ENCODE data around the gene XIRP1. TPM values are rescaled to one million over a fixed set of nuclear protein-coding genes. Genes with fewer than 3 reads are reported as not detected.

The XIRP1 gene
- total and polyA plus RNA-seq, 5 donors from 2014 or later: not detected

GRCh38 chr3:39144095-39144747 lies 48.2 kb downstream of the XIRP1 start:
- peaks cover 11 to 63% (median 45%) of the 10 kb centered on the region in 4 donors for H3K4me1 Mint-ChIP-seq
- no peaks in the 10 kb centered on the region for H3K27me3 ChIP-seq (ENCODE audit: control insufficient read depth, insufficient read depth, low read length)
- peaks cover 40% of the 10 kb centered on the region for H3K4me1 ChIP-seq (ENCODE audit: control insufficient read depth, insufficient read depth, low read length, poor library complexity, severe bottlenecking)
- peaks cover 38% of the 10 kb centered on the region for H3K36me3 Mint-ChIP-seq
- H3K27ac Mint-ChIP-seq: peak overlapping the region; percentile 65 to 80 (median 72)
- DNase-seq (no peak), ATAC-seq (ENCODE audit: low read depth in 2 of 2) (no peak)
- peak overlapping the region in 1 of 4 donors; percentile 41 for H3K4me3 Mint-ChIP-seq
- peaks cover 53% of the 10 kb centered on the region for H3K36me3 ChIP-seq (ENCODE audit: control insufficient read depth, insufficient read depth, low read length)
- peaks cover 7% of the 10 kb centered on the region for H3K27me3 Mint-ChIP-seq
- no peaks in the 10 kb centered on the region for H3K9me3 Mint-ChIP-seq
- no peak overlapping the region for H3K27ac ChIP-seq (ENCODE audit: insufficient read depth, low read length, poor library complexity, severe bottlenecking)
- no peak overlapping the region for H3K4me3 ChIP-seq (ENCODE audit: low read depth, low read length)
- no peaks in the 10 kb centered on the region for H3K9me3 ChIP-seq (ENCODE audit: control insufficient read depth in 2 of 2, low read length in 2 of 2)

GRCh38 chr3:39143051-39143885 lies 49.1 kb downstream of the XIRP1 start:
- peaks cover 53% of the 10 kb centered on the region for H3K36me3 ChIP-seq (ENCODE audit: control insufficient read depth, insufficient read depth, low read length)

GRCh38 chr3:39142067-39142466 lies 50.3 kb downstream of the XIRP1 start:
- H3K4me3 Mint-ChIP-seq: peak overlapping the region in 1 of 4 donors; percentile 41
- Histone ChIP-seq H3K4me3 (ENCODE audit: low read depth, low read length) (no peak overlapping the region), H3K36me3 (ENCODE audit: control insufficient read depth, insufficient read depth, low read length) (peaks cover 53% of the 10 kb centered on the region), H3K27me3 (ENCODE audit: control insufficient read depth, insufficient read depth, low read length) (no peaks in the 10 kb centered on the region), H3K4me1 (ENCODE audit: control insufficient read depth, insufficient read depth, low read length, poor library complexity, severe bottlenecking) (peaks cover 18% of the 10 kb centered on the region), H3K27ac (ENCODE audit: insufficient read depth, low read length, poor library complexity, severe bottlenecking) (no peak overlapping the region), H3K9me3 (ENCODE audit: control insufficient read depth in 2 of 2, low read length in 2 of 2) (no peaks in the 10 kb centered on the region)
- H3K9me3 Mint-ChIP-seq: no peaks in the 10 kb centered on the region
- peaks cover 6 to 41% (median 26%) of the 10 kb centered on the region in 4 donors for H3K4me1 Mint-ChIP-seq
- peaks cover 38% of the 10 kb centered on the region for H3K36me3 Mint-ChIP-seq
- ATAC-seq (ENCODE audit: low read depth in 2 of 2): no peak
- peaks cover 7% of the 10 kb centered on the region for H3K27me3 Mint-ChIP-seq
- peak overlapping the region in 1 of 3 donors; percentile 71 for H3K27ac Mint-ChIP-seq
- DNase-seq: no peak

More at GRCh38 chr3:39143051-39143885, 49.1 kb downstream of the XIRP1 start:
- H3K27ac ChIP-seq (ENCODE audit: insufficient read depth, low read length, poor library complexity, severe bottlenecking): no peak overlapping the region
- DNase-seq: no peak
- no peak for ATAC-seq (ENCODE audit: low read depth in 2 of 2)
- Mint-ChIP-seq H3K4me3 (peak overlapping the region in 1 of 4 donors; percentile 41), H3K27me3 (peaks cover 7% of the 10 kb centered on the region), H3K4me1 (peaks cover 6 to 53% (median 36%) of the 10 kb centered on the region in 4 donors), H3K9me3 (no peaks in the 10 kb centered on the region), H3K36me3 (peaks cover 38% of the 10 kb centered on the region), H3K27ac (peak overlapping the region in 2 of 3 donors; percentile 15 to 60)
- H3K9me3 ChIP-seq (ENCODE audit: control insufficient read depth in 2 of 2, low read length in 2 of 2): no peaks in the 10 kb centered on the region
- H3K4me3 ChIP-seq (ENCODE audit: low read depth, low read length): no peak overlapping the region
- peaks cover 30% of the 10 kb centered on the region for H3K4me1 ChIP-seq (ENCODE audit: control insufficient read depth, insufficient read depth, low read length, poor library complexity, severe bottlenecking)
- H3K27me3 ChIP-seq (ENCODE audit: control insufficient read depth, insufficient read depth, low read length): no peaks in the 10 kb centered on the region

GRCh38 chr3:39141171-39141995 lies 51.0 kb downstream of the XIRP1 start:
- H3K27me3 ChIP-seq (ENCODE audit: control insufficient read depth, insufficient read depth, low read length): no peaks in the 10 kb centered on the region
- ATAC-seq (ENCODE audit: low read depth in 2 of 2) (no peak), DNase-seq (no peak)
- no peaks in the 10 kb centered on the region for H3K9me3 ChIP-seq (ENCODE audit: control insufficient read depth in 2 of 2, low read length in 2 of 2)
- Mint-ChIP-seq H3K27ac (peak overlapping the region in 2 of 3 donors; percentile 71 to 80), H3K27me3 (peaks cover 7% of the 10 kb centered on the region), H3K4me1 (peaks cover 6 to 34% (median 20%) of the 10 kb centered on the region in 4 donors), H3K9me3 (no peaks in the 10 kb centered on the region), H3K4me3 (peak overlapping the region in 3 of 4 donors; percentile 17 to 50 (median 22)), H3K36me3 (peaks cover 34% of the 10 kb centered on the region)
- peaks cover 53% of the 10 kb centered on the region for H3K36me3 ChIP-seq (ENCODE audit: control insufficient read depth, insufficient read depth, low read length)
- no peak overlapping the region for H3K27ac ChIP-seq (ENCODE audit: insufficient read depth, low read length, poor library complexity, severe bottlenecking)
- no peak overlapping the region for H3K4me3 ChIP-seq (ENCODE audit: low read depth, low read length)
- H3K4me1 ChIP-seq (ENCODE audit: control insufficient read depth, insufficient read depth, low read length, poor library complexity, severe bottlenecking): peaks cover 12% of the 10 kb centered on the region

DNA sequence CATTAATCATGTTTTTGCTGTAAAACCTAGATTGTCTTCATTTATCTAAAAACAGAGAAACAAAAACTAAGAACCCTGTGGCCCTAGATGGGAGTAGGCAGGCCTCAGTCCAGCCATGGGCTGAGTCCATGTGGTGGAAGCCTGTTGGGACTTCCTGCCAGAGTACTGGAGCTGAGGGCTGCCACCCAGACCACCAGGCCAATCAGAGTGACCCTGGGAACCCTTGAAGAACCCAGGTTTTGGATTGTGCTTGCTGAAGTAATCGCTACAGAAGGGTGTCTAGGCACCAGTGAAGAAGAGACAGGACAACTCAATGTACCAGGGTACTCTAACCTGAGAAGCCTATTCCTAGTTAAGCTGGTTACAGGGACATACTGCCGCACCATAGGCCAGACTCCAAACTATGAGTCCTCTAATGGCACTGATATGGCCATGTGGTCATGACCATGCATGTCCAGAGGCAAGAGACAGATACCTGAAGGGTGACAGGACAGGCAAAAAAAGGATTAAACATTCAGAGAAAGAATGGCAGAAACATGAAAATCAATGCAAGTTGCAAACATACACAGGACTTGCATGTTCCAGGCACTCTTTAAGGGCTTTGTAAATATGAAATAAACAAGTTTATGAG lies 51.9 kb downstream of the XIRP1 start:
- no peaks in the 10 kb centered on the region for H3K9me3 ChIP-seq (ENCODE audit: control insufficient read depth in 2 of 2, low read length in 2 of 2)
- H3K27ac ChIP-seq (ENCODE audit: insufficient read depth, low read length, poor library complexity, severe bottlenecking): no peak overlapping the region
- Mint-ChIP-seq H3K4me3 (peak overlapping the region in 1 of 4 donors; percentile 22), H3K36me3 (peaks cover 26% of the 10 kb centered on the region), H3K9me3 (no peaks in the 10 kb centered on the region), H3K4me1 (peaks cover under 1 to 25% (median 14%) of the 10 kb centered on the region in 4 donors), H3K27ac (peak overlapping the region; percentile 47 to 71 (median 60)), H3K27me3 (peaks cover 7% of the 10 kb centered on the region)
- no peak overlapping the region for H3K4me3 ChIP-seq (ENCODE audit: low read depth, low read length)
- H3K36me3 ChIP-seq (ENCODE audit: control insufficient read depth, insufficient read depth, low read length): peaks cover 44% of the 10 kb centered on the region
- DNase-seq: no peak
- no peak for ATAC-seq (ENCODE audit: low read depth in 2 of 2)
- H3K4me1 ChIP-seq (ENCODE audit: control insufficient read depth, insufficient read depth, low read length, poor library complexity, severe bottlenecking): peaks cover 5% of the 10 kb centered on the region
- no peaks in the 10 kb centered on the region for H3K27me3 ChIP-seq (ENCODE audit: control insufficient read depth, insufficient read depth, low read length)

GRCh38 chr3:39139442-39139841 lies 53.0 kb downstream of the XIRP1 start:
- ATAC-seq (ENCODE audit: low read depth in 2 of 2) (no peak), DNase-seq (no peak)
- Mint-ChIP-seq H3K4me3 (peak overlapping the region in 1 of 4 donors; percentile 38), H3K27me3 (peaks cover 7% of the 10 kb centered on the region), H3K9me3 (no peaks in the 10 kb centered on the region), H3K27ac (peak overlapping the region in 1 of 3 donors; percentile 71), H3K36me3 (peaks cover 20% of the 10 kb centered on the region), H3K4me1 (peaks cover 0 to 20% (median 13%) of the 10 kb centered on the region in 4 donors)
- H3K36me3 ChIP-seq (ENCODE audit: control insufficient read depth, insufficient read depth, low read length): peaks cover 34% of the 10 kb centered on the region
- no peak overlapping the region for H3K4me3 ChIP-seq (ENCODE audit: low read depth, low read length)
- no peak overlapping the region for H3K27ac ChIP-seq (ENCODE audit: insufficient read depth, low read length, poor library complexity, severe bottlenecking)
- no peaks in the 10 kb centered on the region for H3K27me3 ChIP-seq (ENCODE audit: control insufficient read depth, insufficient read depth, low read length)
- no peaks in the 10 kb centered on the region for H3K9me3 ChIP-seq (ENCODE audit: control insufficient read depth in 2 of 2, low read length in 2 of 2)
- peaks cover 5% of the 10 kb centered on the region for H3K4me1 ChIP-seq (ENCODE audit: control insufficient read depth, insufficient read depth, low read length, poor library complexity, severe bottlenecking)

All from CD4-positive, CD25-positive, alpha-beta regulatory T cell (primary cell).